ENCODE data around the gene DEFB112.

DNA sequence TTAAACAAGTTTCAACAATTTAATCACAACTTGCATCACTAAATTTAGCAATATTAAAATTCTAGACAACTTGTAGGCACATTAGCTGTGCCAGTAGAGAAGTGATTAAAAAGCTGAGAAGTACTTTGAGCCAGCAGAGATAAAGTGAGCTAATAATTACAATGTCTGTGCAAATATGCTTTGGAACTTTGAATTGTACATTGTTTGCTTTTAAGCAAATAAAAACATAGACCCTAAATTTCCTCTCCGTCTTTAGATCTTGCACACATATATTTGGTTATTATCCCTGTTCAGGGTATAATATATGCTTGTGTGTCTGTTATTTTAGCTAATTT lies 44.2 kb upstream of the DEFB112 start:
- TF ChIP-seq SUZ12 (IDR thresholded peaks at IDR 0.05) = no peak
- TF ChIP-seq BHLHE40 (IDR thresholded peaks at IDR 0.05; ENCODE audit: borderline replicate concordance) = no peak
- no peak for TF ChIP-seq CTBP1 (IDR thresholded peaks at IDR 0.05; ENCODE audit: borderline replicate concordance)
- TF ChIP-seq NFRKB (IDR thresholded peaks at IDR 0.05) = no peak
- no peak for TF ChIP-seq FOXM1 (IDR thresholded peaks at IDR 0.05; ENCODE audit: borderline replicate concordance)
- TF ChIP-seq TARDBP (IDR thresholded peaks at IDR 0.05) = no peak
- TF ChIP-seq, protein P1, sequence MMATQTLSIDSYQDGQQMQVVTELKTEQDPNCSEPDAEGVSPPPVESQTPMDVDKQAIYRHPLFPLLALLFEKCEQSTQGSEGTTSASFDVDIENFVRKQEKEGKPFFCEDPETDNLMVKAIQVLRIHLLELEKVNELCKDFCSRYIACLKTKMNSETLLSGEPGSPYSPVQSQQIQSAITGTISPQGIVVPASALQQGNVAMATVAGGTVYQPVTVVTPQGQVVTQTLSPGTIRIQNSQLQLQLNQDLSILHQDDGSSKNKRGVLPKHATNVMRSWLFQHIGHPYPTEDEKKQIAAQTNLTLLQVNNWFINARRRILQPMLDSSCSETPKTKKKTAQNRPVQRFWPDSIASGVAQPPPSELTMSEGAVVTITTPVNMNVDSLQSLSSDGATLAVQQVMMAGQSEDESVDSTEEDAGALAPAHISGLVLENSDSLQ (IDR thresholded peaks at IDR 0.05) = no peak
- no peak for TF ChIP-seq ARNT (IDR thresholded peaks at IDR 0.05)
- no peak for TF ChIP-seq ZNF384 (IDR thresholded peaks at IDR 0.05)
- TF ChIP-seq SP1 (IDR thresholded peaks at IDR 0.05) = no peak

Data from HEK293T (cell line).